ENCODE measurements around the gene ALDH2.

- TF ChIP-seq CTCF (IDR thresholded peaks at IDR 0.05) (no peak), POLR2A (IDR thresholded peaks at IDR 0.05; ENCODE audit: low read depth) (no peak), POLR2AphosphoS5 (IDR thresholded peaks at IDR 0.05) (peak in 1 of 2 donors; percentile 11)
These were observed 31.4 kb downstream of the ALDH2 start for GRCh38 chr12:111798182-111798581.
